Calu3 (cell line): ENCODE measurements around the gene POLR3A. TPM values are rescaled to one million over a fixed set of nuclear protein-coding genes. Genes with fewer than 3 reads are reported as not detected.
"Not testable (repeated sequence)": the region's sequence is repeated elsewhere in the genome, so short reads cannot be mapped to it uniquely, and the experiment has no call there.

Experiments
- Bru-seq: library from RNA; stranded (reverse); fragments of 400-500 nt; gene quantifications from one replicate; lab custom pipeline; 2021; lab: Mats Ljungman, UMichigan
- BruChase-seq, 2 experiments: library from RNA; stranded (reverse); fragments of 400-500 nt; gene quantifications; one replicate each; lab custom pipeline; 2021; lab: Mats Ljungman, UMichigan
- BruUV-seq: library from RNA; stranded (reverse); fragments of 400-500 nt; replicated peaks from 2 replicates; lab custom pipeline; 2021; lab: Mats Ljungman, UMichigan
- CTCF ChIA-PET: fragments of 300-600 bp; sonication (Branson Sonifier 250); formaldehyde crosslinking; loops from one replicate; lab custom pipeline; 2022; ENCODE audit warnings: antibody characterized with exemption; lab: Charles Lee
- DNase-seq: peaks from one replicate; pipeline ENCODE4 v3.0.0; 2022
- H3K27ac Mint-ChIP-seq: one replicate; pipeline ENCODE4 v1.8.0; 2022; ENCODE audit warnings: mixed read lengths; ENCODE audit not compliant: unreplicated experiment
- H3K27me3 Mint-ChIP-seq: one replicate; pipeline ENCODE4 v1.8.0; 2022; ENCODE audit warnings: mixed read lengths; ENCODE audit not compliant: unreplicated experiment
- H3K36me3 Mint-ChIP-seq: one replicate; pipeline ENCODE4 v1.8.0; 2022; ENCODE audit warnings: mild to moderate bottlenecking, moderate library complexity, mixed read lengths; ENCODE audit not compliant: insufficient read depth, unreplicated experiment
- H3K4me1 Mint-ChIP-seq: one replicate; pipeline ENCODE4 v1.8.0; 2022; ENCODE audit warnings: mild to moderate bottlenecking, low read depth, mixed read lengths; ENCODE audit not compliant: unreplicated experiment
- H3K4me3 Mint-ChIP-seq: one replicate; pipeline ENCODE4 v1.8.0; 2022; ENCODE audit warnings: mild to moderate bottlenecking, low read depth, moderate library complexity, mixed read lengths; ENCODE audit not compliant: unreplicated experiment
- H3K9me3 Mint-ChIP-seq: one replicate; pipeline ENCODE4 v1.8.0; 2022; ENCODE audit warnings: low read depth, mixed read lengths; ENCODE audit not compliant: unreplicated experiment
- intact Hi-C: fragments of 100-400 bp; cut with micrococcal nuclease; formaldehyde crosslinking; loops from one replicate; pipeline ENCODE4 v1.10.0; 2022; ENCODE audit not compliant: unreplicated experiment
- long read RNA-seq: library from polyadenylated mRNA; stranded (forward); transcript quantifications from one replicate; pipeline ENCODE4 v2.0.0, GENCODE V29; 2022
- total RNA-seq: library from RNA; stranded (reverse); gene quantifications from 2 replicates; pipeline ENCODE4 v1.2.3, GENCODE V29; 2022
- TF ChIP-seq, protein P1 (sequence below): fragments of 200-600 bp; IDR thresholded peaks from one replicate; pipeline ENCODE4 v1.8.0; 2022; ENCODE audit warnings: antibody characterized with exemption; ENCODE audit not compliant: unreplicated experiment

The POLR3A gene
- total RNA-seq (26.6 and 30.0 TPM in 2 replicates), Bru-seq, nascent RNA (percentile 79 among the genes with signal in this experiment), BruChase-seq, experiment 1, labeled RNA remaining after a 6-hour chase (percentile 81 among the genes with signal in this experiment), BruChase-seq, experiment 2, labeled RNA remaining after a 2-hour chase (percentile 80 among the genes with signal in this experiment)
- long read RNA-seq, full-length matches to known transcripts: 9 of 21 reads
- long read RNA-seq, partial matches to known transcripts: 6 of 21 reads
- long read RNA-seq, other reads (novel, unspliced or antisense): 6 of 21 reads

DNA sequence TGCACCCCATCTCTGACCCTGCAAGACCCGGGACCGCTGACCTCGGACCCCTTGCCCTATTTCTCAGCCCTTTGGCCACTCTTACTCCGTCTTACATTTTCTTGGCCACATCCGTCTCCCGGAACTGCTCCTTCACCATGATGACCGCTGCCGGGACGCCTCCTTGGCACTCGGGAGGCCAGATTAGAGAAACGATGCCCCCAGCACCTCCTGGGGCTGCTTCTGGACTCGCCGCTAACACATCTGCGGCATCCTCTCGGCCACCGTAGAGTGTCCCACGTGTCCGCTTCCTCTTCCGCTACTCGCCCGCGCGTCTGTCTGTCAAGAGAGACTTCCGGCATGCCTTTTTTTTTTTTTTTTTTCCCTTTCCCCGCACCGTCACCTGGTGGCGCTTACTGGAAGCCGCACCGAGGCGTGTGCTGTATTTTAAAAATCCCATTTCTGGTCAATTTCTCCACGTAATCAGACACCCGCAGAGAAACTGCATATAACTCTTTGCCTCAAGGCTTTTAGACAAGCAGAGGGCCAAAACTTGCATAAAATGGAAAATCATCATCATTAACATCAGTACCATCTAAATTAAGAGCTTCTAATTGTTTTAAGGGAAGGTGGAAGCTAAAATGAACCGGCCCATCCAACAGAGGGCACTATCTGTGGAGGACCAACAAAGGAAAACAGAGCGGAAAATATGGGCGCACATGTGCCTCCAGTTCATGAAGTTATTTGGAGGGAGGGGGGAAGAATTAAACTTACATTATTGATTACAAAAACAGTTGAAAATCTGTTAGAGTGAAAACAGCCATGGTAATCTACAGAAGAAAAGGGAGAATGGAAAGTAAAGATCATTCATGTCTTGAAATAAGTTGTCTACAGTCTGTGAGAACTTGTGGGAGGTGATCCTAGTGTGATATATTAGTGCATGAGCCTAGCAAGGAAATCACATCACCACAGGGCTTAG is at the start of gene POLR3A:
POLR3A (minus strand) TSS at position 247 of the 958 bp plus-strand sequence; CDS start at position 139, 108 bp downstream.
- Mint-ChIP-seq H3K36me3 (peaks cover 67% of the 10 kb centered on the region), H3K4me3 (peak within 1 kb of the TSS; percentile 88), H3K9me3 (no peaks in the 10 kb centered on the region), H3K4me1 (peaks cover 28% of the 10 kb centered on the region), H3K27ac (peak within 1 kb of the TSS; percentile 91), H3K27me3 (no peaks in the 10 kb centered on the region)
- CTCF ChIA-PET: interaction anchor here (0.6 to 1.0 kb wide), 15 partner anchors 13 to 1173 kb away, joined by 3 to 7 read pairs (median 4); no protein-coding TSS in a partner anchor
- peak; percentile 97 for DNase-seq
- TF ChIP-seq, protein P1, sequence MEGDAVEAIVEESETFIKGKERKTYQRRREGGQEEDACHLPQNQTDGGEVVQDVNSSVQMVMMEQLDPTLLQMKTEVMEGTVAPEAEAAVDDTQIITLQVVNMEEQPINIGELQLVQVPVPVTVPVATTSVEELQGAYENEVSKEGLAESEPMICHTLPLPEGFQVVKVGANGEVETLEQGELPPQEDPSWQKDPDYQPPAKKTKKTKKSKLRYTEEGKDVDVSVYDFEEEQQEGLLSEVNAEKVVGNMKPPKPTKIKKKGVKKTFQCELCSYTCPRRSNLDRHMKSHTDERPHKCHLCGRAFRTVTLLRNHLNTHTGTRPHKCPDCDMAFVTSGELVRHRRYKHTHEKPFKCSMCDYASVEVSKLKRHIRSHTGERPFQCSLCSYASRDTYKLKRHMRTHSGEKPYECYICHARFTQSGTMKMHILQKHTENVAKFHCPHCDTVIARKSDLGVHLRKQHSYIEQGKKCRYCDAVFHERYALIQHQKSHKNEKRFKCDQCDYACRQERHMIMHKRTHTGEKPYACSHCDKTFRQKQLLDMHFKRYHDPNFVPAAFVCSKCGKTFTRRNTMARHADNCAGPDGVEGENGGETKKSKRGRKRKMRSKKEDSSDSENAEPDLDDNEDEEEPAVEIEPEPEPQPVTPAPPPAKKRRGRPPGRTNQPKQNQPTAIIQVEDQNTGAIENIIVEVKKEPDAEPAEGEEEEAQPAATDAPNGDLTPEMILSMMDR: peak; percentile 87
- intact Hi-C loops: loop anchor here (2.0 kb wide), 1 partner anchor 183 kb away; no protein-coding TSS in a partner anchor
- no TSS peak for BruUV-seq

DNA sequence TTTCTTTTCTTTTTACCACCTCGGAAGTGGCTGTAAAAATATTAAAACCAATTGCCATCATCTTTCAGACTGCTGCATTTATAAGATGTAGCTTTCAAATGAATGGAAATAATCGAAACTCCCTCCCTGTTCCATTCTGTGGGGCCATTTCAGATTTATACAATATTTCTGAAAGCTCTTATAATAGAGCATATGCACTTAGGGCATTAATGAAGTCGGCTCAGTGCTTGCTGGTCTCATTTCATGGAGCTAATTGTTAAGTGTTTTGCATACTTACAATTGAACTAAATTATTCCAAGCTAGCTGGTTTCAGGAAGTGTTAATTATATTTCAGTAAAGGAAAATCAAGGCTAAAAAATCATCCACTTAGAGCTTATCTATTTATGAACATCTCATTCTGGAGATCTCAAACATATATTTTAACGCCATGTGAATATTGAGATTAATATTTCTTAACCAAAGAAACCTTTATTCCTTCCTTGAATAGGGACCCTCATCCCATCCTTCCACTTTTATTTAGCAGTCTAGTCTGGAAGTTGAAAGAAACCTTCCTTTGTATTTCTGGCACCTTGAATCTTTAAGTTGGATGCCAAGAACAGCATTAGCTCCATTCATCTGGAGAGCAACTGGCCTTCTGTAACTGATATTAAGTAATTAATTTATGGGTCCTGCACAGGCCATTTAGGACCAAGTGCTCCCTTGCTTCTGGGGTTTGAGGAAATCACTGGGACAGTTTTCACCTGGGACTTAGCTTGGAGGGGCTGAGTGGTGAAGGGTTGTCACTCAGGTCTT is 49.4 kb upstream of the POLR3A start:
- Mint-ChIP-seq H3K36me3 (no peaks in the 10 kb centered on the region), H3K9me3 (no peaks in the 10 kb centered on the region), H3K27me3 (peaks cover 66% of the 10 kb centered on the region), H3K4me1 (no peaks in the 10 kb centered on the region), H3K27ac (no peak overlapping the region), H3K4me3 (no peak overlapping the region)
- CTCF ChIA-PET: no interaction called here
- TF ChIP-seq, protein P1: no peak
- intact Hi-C loops: no loop called here
- DNase-seq: no peak
- no TSS peak for BruUV-seq

DNA sequence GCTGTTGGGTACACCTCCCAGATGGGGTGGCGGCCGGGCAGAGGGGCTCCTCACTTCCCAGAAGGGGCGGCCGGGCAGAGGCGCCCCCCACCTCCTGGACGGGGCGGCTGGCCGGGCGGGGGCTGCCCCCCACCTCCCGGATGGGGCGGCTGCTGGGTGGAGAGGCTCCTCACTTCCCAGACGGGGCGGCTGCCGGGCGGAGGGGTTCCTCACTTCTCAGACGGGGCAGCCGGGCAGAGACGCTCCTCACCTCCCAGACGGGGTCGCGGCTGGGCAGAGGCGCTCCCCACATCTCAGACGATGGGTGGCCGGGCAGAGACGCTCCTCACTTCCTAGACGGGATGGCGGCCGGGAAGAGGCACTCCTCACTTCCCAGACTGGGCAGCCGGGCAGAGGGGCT is 46.5 kb upstream of the POLR3A start:
- H3K27me3 Mint-ChIP-seq: peaks cover 50% of the 10 kb centered on the region
- H3K9me3 Mint-ChIP-seq, DNase-seq, BruUV-seq, H3K4me1 Mint-ChIP-seq, H3K4me3 Mint-ChIP-seq, H3K27ac Mint-ChIP-seq, CTCF ChIA-PET, intact Hi-C loops, H3K36me3 Mint-ChIP-seq: not testable (repeated sequence)

DNA sequence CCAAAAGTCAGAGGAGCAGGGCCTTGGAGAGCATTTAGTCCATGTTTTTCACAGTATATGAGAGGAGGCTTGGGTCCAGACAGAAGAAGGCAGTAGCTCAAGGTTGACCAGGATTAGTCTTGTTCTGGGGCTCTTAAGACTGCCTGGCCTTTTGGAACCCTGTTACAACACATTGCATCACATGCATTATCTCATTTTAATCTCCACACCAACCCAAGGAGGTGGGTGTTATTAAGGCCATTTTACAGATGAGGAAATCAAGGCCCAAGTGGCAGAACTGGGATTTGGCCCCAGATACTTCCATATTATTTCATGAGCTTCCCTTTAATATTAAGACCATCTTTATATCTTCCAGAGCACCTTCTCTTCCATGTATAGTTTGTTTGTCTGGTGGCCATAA is 43.2 kb upstream of the POLR3A start:
- no peak overlapping the region for H3K4me3 Mint-ChIP-seq
- no peaks in the 10 kb centered on the region for H3K4me1 Mint-ChIP-seq
- H3K36me3 Mint-ChIP-seq: no peaks in the 10 kb centered on the region
- no peak for DNase-seq
- intact Hi-C loops: no loop called here
- no peak overlapping the region for H3K27ac Mint-ChIP-seq
- peaks cover 36% of the 10 kb centered on the region for H3K27me3 Mint-ChIP-seq
- no TSS peak for BruUV-seq
- H3K9me3 Mint-ChIP-seq: no peaks in the 10 kb centered on the region
- CTCF ChIA-PET: interaction anchor here (1.0 kb wide), 1 partner anchor 312 kb away, joined by 3 read pairs; no protein-coding TSS in a partner anchor
- TF ChIP-seq, protein P1: no peak
